Activated CD8-positive, alpha-beta memory T cell treated with anti-CD3 and anti-CD28 coated beads for 36 hours (primary cell): ENCODE measurements around the gene MAB21L2. TPM values are rescaled to one million over a fixed set of nuclear protein-coding genes. Genes with fewer than 3 reads are reported as not detected.
"Not testable (repeated sequence)": the region's sequence is repeated elsewhere in the genome, so short reads cannot be mapped to it uniquely, and the experiment has no call there.

ENCODE experiments used
- CTCF ChIA-PET: fragments of 350-600 bp; sonication (Branson Sonifier 250); formaldehyde crosslinking; loops from one replicate; lab custom pipeline; 2021; ENCODE audit warnings: antibody characterized with exemption; lab: Charles Lee
- POLR2A ChIA-PET: fragments of 350-600 bp; sonication (Branson Sonifier 250); formaldehyde crosslinking; loops from one replicate; lab custom pipeline; 2021; ENCODE audit warnings: antibody characterized with exemption; lab: Charles Lee
- total RNA-seq, 2 experiments: library from RNA; stranded (reverse); gene quantifications; one replicate each; pipeline ENCODE4 v1.2.3, GENCODE V29; 2021

MAB21L2 gene
- not detected for total RNA-seq

DNA sequence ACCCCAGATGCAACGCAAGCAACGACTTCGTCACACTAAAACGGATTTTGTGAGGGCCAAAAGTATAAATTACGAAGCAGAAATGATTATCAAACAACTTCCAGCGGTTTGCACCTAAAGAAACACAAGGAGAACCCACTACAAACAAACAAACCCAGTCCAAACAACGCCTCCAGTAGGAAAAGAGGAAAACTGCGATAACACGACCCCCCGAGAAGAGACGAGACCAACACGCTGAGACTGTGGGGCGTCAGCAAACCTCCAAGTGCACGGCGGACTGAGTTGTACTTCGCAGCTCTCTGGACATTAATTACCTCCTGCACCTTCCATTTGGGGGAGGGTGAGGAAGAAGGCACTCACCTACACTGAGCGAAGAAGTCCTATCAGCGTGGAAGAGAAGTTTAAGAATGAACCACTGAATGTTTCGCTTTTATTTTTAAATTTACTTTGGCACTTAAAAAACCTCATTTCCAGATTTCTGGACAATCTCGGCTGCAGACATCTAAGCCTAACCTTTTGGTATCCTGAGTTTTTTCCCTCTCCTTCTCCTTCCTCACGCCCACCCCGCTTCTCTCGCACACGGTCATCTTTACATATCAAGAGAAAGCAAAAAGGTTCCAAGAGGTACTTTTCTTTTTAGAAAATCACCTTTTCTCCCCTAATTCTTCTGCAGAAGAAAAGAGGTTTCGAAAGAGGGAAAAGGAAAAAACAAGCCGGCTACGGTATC, at the start of gene MAB21L2:
Gene MAB21L2, plus strand, starts transcription at position 6 of the 727 bp plus-strand sequence. CDS start 879 bp downstream, outside the sequence.
- ChIA-PET POLR2A (no interaction called here), CTCF (no interaction called here)

DNA sequence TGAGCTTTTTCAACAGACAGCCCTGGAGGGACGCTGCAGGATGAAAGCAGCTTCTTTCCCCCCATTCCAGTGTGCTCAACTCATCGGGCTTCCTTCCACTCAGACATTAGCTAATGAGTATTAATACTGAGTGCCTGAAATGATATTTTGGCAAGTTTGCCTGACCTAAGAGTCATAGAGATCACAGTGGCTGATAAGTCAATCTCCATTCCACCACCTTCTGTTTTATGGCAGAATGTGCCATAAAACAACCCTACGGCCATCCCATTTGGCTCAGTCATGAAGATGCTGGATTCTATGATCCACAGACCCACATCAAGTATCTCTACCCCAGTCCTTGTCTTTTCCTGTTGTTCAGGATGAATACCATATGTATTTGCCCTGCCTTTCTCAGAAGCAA, 48.3 kb upstream of the MAB21L2 start:
- ChIA-PET CTCF (no interaction called here), POLR2A (no interaction called here)

DNA sequence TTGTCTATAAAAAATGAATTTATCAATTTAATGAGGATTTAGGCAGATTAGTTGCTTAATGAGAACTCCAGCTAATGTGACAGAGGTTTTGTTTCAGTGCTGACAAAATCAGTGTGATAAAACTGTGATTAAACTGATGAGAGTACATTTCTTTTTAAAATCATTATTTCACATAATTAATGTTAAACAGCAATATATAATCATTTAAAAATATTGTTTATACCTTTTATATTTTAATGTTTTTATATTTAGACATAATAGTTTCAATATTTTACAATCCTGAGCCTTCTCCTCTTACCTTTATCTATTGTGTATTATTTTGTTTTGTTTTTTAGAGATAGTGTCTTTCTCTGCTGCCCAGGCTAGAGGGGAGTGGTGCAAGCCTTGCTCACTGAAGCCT, 47.1 kb upstream of the MAB21L2 start:
- POLR2A ChIA-PET, result no interaction called here

DNA sequence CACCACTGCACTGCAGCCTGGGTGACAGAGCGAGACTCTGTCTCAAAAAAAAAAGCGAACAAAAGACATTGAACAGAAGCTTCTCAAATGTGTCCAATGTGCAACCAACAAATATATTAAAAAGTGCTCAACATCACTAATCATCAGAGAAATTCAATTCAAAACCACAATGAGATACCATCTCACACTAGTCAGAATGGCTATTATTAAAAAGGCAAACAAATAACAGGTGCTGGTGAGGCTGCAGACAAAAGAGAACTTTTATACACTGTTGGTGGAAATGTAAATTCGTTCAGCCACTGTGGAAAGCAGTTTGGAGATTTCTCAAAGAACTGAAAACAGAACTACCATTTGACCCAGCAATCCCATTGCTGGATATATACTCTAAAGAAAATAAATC, 44.0 kb upstream of the MAB21L2 start:
- CTCF ChIA-PET, POLR2A ChIA-PET: not testable (repeated sequence)

More for the DNA sequence above, 47.1 kb upstream of the MAB21L2 start:
- CTCF ChIA-PET, result no interaction called here

DNA sequence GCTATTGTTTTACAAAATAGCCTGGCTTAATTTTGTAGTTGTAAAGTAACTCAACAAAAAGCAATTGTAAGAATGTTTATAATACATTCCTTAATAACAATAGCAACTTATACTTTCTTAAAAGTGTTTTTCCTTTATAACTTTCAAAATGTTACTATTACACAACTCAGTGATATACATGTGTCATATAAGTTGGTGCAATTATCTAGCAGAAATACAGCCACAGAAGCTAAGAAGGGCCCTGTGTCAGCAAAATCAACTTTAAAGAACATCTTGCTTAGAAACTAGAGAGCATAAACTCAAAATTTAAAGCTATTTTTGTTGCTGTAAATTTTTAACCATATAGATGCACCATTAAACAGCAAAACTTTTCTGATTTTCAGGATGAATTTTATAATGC, 41.4 kb upstream of the MAB21L2 start:
- CTCF ChIA-PET, result no interaction called here
- POLR2A ChIA-PET, result no interaction called here

DNA sequence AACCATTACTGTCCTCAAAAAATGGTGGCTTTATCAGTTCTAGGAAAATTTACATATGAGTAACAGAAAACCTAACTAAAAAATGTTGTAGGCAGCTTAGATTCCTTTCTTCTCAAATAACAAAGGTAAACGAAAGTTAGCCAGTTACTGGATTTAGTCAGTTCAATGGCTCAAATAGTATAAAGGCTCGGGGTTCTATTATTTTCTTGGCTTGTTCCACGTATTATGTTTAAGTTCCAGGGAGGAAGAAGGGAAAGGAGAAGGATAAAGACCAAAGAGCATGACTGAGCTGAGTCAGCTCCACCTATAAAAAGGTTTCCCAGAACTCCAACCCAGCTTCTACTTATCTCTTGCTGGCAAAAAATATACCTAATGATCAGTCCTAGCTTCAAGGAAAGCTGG, 41.0 kb upstream of the MAB21L2 start:
- POLR2A ChIA-PET, result no interaction called here
- CTCF ChIA-PET, result no interaction called here

DNA sequence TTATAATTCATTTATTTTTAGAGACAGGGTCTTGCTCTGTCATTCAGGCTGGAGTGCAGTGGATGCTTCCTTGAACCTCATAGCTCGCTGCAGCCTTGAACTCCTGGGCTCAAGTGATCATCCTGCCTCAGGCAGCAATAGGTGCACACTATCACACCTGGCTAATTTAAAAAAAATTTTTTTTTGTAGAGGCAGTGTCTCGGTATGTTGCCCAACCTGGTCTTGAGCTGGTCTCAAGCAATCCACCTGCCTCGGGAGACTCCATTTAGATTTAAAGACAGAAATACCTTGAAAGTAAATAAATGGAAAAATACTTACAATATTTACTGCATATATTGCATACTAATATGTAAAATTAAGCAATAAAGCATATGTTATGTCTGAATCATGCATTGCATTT, 40.3 kb upstream of the MAB21L2 start:
- CTCF ChIA-PET, result no interaction called here
- POLR2A ChIA-PET, result no interaction called here

DNA sequence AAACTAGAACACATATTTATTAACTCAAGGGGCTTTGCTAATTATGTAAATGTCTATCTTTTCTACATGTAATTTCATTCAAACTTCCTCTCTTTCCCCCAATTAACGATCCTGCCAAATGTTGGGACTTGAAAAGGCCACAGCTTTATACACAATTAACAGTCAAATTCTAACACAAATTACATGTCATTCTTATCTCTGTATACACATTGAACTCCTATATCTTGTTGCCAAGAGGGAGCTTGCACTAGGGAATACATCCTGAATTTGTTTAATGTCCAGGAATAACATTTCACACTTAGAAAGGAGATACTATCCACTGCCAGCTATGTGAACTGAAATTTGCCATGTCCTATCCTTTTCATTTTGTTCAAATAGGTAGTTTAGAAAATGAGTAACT, 38.9 kb upstream of the MAB21L2 start:
- CTCF ChIA-PET, result interaction anchor here (0.6 kb wide), 1 partner anchor 241 kb away, joined by 3 read pairs; no protein-coding TSS in a partner anchor
- POLR2A ChIA-PET, result no interaction called here

DNA sequence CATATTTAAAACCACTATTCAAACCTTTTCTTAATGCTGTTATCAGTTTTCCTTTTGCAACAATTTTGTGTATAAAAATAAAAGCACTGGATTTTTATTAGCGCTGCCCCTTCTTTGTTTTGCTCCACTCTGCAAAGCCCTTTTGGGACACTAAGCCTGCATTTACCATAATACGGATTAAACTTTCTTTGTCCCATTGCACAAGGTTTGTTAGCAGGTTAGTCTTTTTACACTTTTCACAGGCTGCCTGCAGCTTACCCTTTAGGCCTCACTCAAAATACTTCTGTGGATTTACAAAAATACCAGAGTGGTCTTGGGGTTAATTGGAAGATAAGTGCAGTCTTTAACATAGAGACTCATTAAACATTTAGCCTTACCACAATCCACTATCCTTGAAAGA, 35.7 kb upstream of the MAB21L2 start:
- POLR2A ChIA-PET, result no interaction called here
- CTCF ChIA-PET, result no interaction called here

DNA sequence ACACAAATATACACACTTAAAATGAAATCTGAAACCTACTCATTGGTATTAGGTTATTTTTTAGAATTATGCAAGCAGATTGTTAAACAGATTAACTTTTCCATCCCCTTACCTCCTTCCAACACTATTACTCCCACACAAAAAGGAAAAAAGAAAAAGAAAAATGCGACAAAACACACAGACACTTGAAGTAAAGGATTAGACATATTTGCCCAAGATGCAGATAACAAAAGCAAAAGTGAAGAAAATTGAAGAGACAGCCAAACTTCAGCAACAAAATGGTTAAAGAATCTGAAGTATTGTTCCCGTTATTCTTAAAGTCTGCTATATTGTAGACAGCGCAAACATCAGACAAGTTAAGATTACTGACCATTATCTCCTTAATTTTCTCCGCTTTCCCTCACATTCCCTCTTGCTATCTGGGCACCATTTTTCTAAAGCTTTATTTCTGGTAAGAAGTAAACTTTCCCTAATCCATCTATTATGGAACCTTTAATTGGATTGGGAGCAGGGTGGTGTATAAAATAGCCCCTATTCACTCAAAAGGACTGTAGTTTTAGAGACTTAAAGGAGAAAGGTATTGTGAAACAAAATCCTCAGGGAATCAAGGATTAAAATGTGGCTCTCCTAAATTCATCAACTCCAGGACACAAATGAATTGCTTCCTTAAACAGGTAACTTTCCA, 34.7 kb upstream of the MAB21L2 start:
- POLR2A ChIA-PET, result no interaction called here

DNA sequence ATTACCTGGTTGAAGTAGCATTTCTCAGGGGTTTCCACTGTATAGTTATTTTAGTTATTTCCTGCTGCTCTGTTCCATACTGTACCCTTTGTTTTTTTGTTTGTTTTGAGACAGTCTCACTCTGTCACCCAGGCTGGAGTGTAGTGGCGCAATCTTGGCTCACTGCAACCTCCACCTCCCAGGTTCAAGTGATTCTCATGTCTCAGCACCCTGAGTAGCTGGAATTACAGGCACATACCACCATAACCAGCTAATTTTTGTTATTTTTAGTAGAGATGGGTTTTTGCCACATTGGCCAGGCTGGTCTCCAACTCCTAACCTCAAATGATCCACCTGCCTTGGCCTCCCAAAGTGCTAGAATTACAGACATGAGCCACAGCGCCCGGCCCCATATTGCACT, 24.1 kb upstream of the MAB21L2 start:
- CTCF ChIA-PET, POLR2A ChIA-PET: not testable (repeated sequence)

More for the DNA sequence above, 34.7 kb upstream of the MAB21L2 start:
- CTCF ChIA-PET, result no interaction called here

DNA sequence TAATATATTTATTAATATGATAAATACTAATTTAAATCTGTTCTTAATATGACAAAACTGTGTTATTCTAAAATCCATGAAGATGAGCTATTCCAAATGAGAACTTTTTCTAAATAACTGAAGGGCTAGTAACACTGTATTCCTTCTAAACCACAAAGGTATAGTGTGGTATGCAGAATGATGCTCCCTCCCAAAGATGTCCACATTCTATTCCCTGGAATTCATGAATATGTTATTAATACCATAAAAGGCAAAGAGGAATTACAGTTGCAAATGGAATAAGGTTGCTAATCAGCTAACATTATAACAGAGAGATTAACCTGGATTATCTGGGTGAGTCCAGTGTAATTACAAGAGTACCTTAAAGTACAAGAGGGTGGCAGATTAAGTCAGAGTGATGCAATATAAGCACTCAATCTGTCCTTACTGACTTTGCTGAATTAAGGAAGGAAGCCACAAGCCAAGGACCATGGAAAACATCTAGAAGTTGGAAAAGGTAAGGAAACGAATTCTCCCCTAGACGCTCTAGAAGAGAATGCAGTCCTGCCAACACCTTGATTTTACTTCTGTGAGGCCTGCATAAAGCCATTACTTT, 20.7 kb upstream of the MAB21L2 start:
- CTCF ChIA-PET, result no interaction called here
- POLR2A ChIA-PET, result no interaction called here

DNA sequence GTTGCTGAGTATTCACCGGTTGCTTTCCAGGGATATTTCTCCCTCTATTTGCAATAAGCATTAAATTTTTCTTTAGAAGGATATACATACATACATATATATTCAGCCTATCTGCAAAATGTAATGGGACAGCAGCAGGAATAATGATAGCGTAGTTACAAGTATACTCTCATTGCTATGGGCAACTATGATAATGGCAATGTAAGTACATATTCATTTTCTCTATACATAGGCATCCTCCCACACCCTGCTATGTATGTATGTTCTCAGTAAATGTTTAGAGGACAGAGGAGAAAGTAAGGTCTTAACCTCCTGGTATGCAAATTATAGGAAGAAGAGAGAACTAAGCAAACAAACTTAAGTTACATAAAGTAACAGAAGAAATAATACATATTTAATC, 19.7 kb upstream of the MAB21L2 start:
- CTCF ChIA-PET, result no interaction called here
- POLR2A ChIA-PET, result no interaction called here

DNA sequence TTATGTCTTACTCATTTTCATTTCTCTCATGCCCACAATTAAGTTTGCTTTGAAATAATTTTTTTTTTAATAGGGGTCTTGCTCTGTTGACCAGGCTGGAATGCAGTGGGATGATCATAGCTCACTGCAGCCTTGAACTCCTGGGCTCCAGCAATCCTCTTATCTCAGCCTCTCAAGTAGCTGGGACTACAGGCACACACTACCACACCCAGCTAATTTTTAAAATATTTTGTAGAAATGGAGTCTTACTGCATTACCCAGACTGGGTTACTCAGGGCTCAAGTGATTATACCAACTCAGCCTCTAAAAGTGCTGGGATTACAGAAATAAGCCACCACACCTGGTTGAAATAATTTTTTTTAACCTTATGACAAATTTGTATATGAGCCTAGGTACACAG, 19.2 kb upstream of the MAB21L2 start:
- CTCF ChIA-PET, result no interaction called here
- POLR2A ChIA-PET, result no interaction called here

DNA sequence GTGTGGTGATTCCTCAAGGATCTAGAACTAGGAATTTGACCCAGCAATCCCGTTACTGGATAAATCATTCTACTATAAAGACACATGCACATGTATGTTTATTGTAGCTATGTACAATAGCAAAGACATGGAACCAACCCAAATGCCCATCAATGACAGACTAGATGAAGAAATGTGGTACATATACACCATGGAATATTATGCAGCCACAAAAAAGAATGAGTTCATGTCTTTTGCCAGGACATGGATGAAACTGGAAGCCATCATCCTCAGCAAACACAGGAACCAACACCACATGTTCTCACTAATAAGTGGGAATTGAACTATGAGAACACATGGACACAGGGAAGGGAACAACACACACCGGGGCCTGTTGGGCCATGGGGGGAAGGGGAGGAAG, 17.0 kb upstream of the MAB21L2 start:
- POLR2A ChIA-PET, CTCF ChIA-PET: not testable (repeated sequence)

DNA sequence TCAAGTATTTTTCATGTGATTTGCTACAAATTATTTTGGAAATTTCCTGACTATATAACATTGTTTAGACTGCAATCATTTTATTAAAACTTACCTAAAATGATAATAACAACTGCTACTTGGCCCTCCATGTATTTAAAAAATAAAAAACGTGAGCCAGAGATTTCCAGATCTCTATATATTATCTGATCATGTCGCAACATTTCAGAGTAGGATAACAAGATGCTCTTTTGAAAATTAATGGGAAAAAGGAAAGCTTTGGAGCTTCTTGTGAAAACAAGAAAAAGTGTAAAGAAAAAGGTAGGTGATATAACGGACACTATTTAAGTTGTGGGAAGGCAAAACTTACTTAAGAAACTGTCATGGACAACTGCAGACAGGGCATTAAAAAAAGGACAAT, 14.9 kb upstream of the MAB21L2 start:
- ChIA-PET POLR2A (no interaction called here), CTCF (no interaction called here)

DNA sequence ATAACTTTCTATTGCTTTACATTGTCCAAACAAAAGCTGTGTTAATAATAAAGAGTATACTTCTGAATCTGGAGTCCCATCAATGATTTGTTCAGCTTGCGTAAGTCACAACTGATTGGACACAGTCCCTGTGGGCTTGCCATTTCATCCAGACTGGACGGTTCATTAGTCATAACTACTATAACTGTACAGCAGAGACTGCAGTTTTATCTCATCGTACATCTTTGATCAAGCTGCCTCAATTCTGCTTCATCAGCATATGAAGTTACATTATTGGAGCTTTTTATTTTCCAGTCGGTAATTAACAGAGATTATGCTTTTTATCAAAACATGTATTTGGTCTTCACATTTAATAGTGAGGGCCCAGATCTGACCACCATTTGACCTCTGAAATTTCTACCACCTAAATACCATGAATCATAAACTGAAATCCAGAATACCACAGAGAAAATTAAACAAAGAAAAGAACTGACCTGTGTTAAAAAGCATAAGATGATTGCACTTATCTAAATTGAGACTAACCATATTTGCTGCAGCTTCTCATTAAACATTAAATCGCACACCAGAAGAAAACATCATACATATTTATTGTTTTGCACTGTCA, 12.5 kb upstream of the MAB21L2 start:
- POLR2A ChIA-PET, result no interaction called here
- CTCF ChIA-PET, result no interaction called here

DNA sequence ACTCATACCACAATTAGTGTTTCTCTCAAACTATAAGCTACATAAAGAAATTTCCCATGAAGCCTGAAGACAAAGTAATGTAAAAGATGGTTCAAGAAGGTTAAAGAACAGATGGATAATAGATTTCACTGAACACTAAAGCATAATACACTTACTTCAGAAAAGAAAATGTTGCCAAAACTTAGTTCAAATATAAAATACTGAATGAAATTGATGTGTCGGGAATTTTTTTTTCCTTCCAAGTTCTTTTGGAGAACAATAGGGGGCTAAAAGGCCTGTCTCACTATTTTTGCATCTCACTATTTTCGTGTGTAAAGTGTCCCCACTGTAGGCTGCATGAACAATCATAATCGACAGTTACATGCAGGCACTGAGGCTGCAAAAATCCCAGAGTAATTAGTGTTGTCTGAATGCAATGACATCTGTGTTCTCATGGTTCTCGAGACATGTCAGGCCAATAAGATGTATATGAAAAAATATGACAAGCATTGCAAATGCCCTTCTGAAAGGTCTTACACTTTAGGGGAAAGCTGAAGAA, 11.9 kb upstream of the MAB21L2 start:
- ChIA-PET CTCF (no interaction called here), POLR2A (no interaction called here)

DNA sequence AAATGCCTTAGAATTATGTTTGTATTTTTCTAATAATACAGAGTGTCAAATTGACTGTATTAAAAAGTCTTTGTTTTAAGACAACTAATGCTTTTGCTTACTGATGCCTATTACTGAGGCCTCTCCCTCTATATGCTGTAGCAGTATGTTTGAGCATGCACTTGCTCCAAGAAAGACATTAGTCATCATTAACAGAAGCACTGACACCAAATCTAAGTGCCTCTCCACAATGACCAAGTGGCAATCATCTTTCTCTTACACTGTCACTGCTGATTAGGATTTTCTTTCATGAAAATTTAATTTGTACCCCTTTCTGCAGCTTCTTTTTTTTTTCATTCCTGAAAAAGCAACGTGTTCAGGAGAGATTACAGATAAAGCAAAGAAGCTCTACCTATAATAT, 11.1 kb upstream of the MAB21L2 start:
- POLR2A ChIA-PET, result no interaction called here
- CTCF ChIA-PET, result no interaction called here
